A673 (cell line): ENCODE measurements around the gene MATN4.

Experiments used
- EZH2 ChIP-seq: fragments of 200-600 bp; sonication (generic); IDR thresholded peaks from 2 replicates; pipeline ENCODE4 v1.6.1; 2017; ENCODE audit warnings: borderline replicate concordance, low read depth, mild to moderate bottlenecking, mixed read lengths, antibody characterized with exemption, low read length; ENCODE audit not compliant: poor library complexity, severe bottlenecking
- TF ChIP-seq, protein P1 (sequence below): fragments of 300-800, 200-600 bp; sonication (generic); conservative IDR thresholded peaks from 2 replicates; pipeline ENCODE4 v1.5.1; 2017; ENCODE audit warnings: low read depth, mild to moderate bottlenecking, antibody characterized with exemption, low read length, moderate library complexity, mixed read lengths

- TF ChIP-seq, protein P1, sequence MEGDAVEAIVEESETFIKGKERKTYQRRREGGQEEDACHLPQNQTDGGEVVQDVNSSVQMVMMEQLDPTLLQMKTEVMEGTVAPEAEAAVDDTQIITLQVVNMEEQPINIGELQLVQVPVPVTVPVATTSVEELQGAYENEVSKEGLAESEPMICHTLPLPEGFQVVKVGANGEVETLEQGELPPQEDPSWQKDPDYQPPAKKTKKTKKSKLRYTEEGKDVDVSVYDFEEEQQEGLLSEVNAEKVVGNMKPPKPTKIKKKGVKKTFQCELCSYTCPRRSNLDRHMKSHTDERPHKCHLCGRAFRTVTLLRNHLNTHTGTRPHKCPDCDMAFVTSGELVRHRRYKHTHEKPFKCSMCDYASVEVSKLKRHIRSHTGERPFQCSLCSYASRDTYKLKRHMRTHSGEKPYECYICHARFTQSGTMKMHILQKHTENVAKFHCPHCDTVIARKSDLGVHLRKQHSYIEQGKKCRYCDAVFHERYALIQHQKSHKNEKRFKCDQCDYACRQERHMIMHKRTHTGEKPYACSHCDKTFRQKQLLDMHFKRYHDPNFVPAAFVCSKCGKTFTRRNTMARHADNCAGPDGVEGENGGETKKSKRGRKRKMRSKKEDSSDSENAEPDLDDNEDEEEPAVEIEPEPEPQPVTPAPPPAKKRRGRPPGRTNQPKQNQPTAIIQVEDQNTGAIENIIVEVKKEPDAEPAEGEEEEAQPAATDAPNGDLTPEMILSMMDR: no peak
- TF ChIP-seq EZH2: no peak
These were observed 31.0 kb upstream of the MATN4 start for GRCh38 chr20:45339084-45339483.
